Measurements from ENCODE around the gene MINK1.

Gene MINK1

DNA sequence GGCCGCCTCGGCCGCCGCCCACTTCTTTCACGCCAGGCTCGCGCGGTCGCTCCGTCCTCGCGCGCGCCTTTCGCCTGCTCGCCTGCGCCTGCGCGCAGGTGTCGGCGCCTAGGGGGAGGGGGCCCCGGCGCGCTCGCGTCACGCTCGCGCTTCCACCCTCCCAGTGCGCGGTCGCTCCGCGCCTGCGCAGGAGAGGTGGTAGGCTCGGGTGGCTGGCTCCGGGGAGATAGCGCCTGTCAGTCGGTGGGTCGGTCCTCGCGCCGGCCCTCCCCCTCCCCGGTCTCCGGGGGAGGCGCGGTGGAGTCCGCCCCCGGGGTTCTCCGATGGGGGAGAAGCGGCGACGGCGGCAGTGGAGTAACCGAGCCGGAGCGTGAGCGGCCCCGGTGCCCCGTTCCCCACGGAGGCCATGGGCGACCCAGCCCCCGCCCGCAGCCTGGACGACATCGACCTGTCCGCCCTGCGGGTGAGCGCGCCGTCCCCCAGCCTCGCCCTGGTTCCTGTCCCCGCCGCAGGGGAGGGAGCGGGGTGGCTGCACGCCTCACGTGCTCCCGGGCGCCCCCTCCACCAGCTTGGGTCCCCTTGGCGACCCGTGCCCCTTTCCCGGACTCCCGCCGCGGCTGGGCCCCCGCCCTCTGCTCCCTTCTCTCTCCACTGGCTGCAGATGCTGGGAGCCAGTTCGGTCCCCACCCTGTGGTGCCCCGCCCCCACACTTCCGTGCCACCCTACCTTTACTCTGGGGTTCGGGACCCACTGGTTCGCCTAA, at the start of gene MINK1:
Gene MINK1, plus strand, starts transcription at position 163 of the 763 bp plus-strand sequence. Its CDS starts 244 bp downstream, at position 407.
- DNase-seq, result peak; percentile 73

DNA sequence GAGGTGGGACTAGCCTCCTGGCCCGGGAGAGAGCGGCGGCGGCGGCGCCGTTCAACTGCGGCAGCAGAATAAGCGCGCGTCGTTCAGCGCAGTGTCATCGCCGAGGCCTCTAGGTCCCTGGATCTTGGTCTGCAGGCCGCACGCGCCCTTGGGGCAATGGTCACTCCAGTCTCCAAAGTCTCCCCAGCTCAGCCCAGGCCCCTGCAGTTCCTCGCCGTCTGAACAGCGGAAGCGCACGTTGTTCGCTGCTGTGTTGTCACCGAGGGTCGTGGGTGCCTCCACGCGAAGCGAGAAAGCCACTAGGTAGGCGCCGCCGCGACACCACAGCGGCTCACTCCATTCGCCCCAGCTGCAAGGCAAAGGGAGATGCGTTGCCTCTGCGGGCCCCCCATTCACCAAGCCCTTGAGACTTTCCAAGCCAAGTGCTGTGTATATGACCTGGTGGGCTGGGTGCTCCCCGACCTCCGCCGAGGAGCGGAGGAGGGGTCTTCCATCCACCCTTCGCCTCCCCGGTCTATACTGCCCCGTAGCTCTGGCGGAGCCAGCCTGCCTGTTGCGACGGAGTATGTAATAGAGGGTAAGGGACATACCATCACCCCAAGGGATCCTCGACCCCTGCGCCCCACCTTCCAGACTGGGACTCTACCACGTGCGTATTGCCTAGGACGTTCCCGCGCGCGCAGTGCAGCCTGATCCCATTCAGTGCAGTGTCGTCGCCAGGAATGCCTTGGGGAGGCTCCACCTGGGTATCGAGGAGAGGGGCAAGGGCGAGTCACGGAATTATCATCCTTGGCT, 47.6 kb upstream of the MINK1 start:
- no peak for DNase-seq

DNA sequence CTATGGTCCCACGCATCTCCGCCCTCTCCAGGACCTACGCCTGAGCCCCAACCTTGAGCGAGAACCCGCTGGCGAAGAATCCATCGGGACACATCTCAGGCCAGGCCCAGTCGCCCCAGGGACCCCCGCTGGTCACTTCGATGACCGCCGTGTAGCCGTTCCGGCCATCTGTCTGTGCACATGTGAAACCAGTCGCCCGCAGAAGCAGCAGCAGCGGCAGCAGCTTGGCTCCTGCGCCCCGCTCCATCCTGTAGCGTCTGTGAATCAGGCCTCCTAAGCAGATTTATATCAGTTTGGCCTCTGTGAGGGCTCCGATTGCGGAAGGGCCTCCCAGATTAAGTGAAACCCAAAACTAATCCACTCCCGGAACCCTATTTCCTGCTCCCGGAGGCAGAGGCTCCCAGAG, 47.0 kb upstream of the MINK1 start, which contains the start of gene VMO1:
Gene VMO1, minus strand, starts transcription at position 259 of the 406 bp plus-strand sequence. Its CDS starts 12 bp downstream, at position 247.
- DNase-seq, result no peak

DNA sequence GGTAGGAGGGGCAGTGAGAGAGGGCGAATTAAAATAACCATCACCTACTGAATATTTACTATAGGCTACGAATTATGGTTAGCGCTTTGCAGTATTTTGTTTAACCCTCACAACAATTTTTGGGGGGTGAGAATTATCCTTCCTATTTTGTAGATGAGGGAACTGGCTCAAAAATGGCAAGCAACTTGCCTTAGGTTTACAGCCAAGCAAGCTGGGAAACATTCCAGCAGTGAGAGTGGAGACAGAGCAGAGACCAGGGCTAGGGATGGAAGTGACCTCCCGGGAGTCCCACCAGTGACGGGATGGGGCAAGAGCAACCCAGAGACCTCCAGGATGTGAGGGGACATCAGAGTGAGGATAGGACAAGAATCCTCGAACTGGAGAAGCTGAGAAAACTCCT, 46.6 kb upstream of the MINK1 start:
- no peak for DNase-seq

DNA sequence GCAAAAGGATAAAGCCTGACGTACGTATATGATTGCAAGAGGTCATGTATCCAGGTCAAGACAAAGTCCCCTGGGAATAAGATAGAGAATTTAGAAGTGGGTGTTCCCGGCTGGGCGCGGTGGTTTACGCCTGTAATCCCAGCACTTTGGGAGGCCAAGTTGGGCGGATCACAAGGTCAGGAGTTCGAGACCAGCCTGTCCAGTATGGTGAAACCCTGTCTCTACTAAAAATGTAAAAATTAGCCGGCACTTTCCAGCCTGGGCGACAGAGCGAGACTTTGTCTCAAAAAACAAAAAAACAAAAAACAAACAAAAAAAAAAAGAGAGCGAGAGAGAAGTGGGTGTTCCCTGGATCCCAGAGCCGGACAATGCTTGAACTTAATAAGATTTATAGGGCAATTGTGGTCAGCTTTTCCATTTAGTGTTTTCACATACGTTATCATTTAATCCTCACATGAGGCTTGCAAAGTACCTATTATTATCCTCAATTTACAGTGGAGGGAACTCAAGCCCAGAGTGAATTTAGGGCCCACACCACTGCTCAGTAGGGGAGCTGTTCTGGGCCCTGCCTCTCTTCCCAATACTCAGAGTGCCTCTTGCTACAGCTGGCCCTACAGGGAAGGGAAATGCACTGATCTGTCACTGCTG, 44.9 kb upstream of the MINK1 start:
- no peak for DNase-seq

DNA sequence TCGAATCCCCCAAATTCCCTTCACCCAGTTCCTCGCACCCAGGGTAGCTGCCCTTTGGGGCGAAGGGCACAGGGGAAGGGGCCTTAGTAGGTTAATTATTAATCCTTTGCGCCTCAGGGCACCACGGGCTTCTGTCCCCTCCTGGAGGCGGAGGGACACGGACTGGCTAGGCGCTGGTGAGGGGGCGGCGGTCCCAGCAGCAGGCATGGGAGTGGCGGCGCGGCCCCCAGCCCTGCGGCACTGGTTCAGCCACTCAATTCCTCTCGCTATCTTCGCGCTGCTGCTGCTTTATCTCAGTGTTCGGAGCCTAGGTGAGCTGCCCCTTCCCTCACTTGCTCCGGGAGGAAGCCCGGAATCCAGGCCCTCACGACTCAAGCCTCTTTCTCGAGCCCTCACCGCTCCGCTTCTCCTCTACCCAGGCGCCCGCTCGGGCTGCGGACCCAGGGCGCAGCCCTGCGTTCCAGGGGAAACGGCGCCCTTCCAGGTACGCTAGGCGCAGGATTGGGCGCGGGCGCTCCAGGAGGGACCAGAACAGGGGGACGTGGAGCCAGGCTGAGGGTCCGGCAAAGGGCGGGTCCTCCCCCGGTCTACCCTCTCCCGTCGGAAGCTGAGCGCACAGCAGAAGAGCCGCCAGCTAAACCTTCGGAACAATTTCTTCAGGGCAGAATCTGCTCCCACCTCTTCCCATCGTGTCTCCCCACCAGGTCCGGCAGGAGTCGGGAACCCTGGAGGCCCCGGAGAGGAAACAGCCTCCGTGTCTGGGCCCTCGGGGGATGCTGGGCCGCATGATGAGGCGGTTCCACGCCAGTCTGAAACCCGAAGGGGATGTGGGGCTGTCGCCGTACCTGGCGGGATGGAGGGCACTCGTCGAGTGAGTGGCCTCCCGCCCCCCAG, 44.1 kb upstream of the MINK1 start, which contains the start of gene GLTPD2:
Gene GLTPD2, plus strand, starts transcription at position 158 of the 894 bp plus-strand sequence. Its CDS starts 48 bp downstream, at position 206.
- no peak for DNase-seq

DNA sequence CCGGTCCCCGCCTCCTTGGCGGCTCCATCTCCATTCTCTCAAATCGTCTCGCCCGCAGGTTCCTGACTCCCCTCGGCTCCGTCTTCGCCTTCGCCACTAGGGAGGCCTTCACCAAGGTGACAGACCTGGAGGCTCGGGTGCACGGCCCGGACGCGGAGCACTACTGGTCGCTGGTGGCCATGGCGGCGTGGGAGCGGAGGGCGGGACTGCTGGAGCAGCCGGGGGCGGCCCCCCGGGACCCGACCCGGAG, 43.5 kb upstream of the MINK1 start:
- DNase-seq, result no peak

DNA sequence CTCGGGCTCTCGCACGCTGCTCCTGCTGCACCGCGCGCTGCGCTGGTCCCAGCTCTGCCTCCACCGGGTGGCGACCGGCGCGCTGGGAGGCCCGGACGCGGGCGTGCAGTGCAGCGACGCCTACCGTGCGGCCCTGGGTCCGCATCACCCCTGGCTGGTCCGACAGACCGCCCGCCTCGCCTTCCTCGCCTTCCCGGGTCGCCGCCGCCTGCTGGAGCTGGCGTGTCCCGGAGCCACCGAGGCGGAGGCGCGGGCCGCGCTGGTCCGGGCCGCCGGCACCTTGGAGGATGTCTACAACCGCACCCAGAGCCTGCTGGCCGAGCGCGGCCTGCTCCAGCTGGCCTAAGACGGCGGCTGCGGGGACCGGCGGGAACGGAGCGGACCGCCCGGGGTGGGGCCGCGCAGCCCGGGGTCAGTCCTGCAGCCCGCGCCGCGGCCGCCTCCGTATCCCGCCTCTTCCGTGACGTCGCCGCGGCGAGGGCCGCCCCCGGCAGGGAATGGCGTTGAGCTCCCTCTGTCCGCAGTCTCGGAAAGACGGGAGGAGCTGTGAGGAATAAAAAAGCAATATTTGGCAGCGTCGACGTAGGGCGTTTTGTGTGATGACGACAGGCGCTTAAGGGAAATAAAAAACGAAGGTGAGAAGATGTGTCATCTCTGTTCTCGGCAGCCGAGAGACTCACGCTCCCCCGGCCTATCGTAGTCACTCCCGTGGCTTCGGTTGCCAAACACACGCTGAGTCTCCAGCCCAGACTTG, 43.0 kb upstream of the MINK1 start:
- DNase-seq, result peak; percentile 70

DNA sequence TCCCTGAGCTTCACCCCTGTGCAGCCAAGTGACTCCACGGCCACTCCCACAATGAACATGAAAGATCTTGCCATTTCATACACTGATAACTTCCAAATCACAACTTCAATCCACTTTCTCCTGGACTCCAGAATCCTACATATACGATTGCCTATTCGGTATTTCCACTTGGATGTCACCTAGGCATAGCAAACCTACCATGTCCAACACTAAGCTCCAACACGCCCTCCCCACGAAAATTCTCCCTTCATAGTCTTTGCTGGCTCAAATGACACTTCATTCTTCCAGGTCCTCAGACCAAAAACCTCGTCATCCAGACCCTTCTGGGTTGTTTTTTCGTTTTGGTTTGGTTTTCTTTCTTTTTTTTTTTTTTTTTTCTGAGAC, 42.4 kb upstream of the MINK1 start:
- DNase-seq, result no peak

DNA sequence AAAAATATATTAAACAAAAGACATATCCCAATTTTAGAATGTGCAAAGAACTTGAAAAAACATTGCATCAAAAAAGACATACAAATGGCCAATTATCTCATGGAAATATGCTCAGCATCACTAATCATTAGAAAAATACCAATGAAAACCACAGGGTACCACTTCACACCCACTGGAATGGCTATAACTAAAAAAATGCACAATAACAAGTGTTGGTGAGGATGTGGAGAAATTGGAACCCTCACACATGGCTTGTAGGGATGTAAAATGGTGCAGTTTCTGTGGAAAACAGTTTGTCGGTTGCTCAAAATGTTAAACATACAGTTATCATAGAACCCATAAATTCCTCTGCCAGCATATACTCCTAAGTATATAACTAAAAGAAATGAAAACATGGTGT, 38.0 kb upstream of the MINK1 start:
- no peak for DNase-seq

DNA sequence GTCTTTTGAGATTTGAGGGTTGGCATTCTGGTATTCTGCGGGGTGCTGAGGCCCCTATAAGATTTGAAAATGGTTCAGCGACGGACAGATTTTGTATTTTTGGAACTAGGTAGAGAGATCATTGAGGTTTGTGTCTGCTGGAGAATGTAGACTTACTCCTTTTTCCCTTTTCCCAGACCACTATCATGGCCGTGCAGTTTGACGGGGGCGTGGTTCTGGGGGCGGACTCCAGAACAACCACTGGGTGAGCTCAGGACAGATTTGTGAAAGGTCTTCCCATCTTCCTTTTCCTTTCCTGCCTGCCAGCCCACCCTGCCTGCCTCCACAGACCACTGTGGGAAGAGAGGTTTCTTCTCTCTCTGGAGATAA, 36.6 kb upstream of the MINK1 start:
- no peak for DNase-seq

DNA sequence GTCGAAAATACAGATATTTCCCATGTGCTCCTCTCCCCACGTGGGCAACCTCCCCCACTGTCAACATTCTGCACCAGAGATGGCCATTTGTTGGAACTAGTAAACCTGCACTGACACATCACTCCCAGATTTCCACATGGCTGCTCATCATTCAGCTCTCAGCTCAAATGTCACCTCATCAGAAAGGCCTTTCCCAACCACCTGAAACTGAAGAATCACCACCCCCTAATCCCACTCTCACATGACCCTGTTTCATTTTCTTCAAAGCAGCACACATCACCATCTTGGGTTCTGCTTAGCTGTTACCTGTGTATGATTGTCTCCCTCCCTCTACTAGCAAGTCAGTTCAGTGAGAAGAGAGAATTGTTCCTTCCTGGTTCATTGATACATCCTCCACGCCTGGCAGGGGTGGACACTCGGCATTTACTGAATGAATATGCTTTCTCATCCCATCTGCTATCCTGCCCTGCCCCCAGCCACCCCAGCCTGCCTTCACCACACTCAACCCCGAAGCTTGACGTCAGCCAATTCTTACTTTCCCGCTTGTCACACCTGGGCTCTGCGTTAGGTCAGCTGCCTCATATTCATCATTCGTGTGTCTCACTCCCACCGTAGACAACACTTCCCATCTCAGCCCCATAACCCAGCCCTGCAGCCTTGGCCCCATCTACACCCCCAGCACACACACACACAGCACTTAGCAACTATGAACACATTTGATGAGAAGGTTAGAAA, 32.5 kb upstream of the MINK1 start:
- DNase-seq, result no peak

DNA sequence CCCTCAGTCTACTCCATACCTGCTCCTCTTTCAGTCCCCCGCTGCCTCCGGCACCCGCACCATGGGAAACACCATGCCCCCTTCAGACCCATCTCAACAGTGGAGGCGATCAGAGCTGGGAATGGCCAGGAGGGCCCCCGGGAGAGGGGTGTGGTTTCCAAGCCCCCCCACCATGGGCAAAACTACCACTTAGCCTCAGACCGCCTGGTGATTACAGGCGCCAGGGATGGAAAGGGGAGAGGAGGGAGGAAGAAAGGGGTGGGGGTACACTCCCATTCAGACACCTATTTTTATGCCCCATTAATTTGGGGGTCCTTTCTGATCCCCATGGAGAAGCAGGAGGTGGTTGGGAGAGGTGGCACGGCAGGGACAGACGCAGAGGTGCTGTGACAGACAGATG, 30.9 kb upstream of the MINK1 start, which contains the start of gene C17orf114:
Gene C17orf114, minus strand, starts transcription at position 101 of the 400 bp plus-strand sequence.
- DNase-seq, result no peak

DNA sequence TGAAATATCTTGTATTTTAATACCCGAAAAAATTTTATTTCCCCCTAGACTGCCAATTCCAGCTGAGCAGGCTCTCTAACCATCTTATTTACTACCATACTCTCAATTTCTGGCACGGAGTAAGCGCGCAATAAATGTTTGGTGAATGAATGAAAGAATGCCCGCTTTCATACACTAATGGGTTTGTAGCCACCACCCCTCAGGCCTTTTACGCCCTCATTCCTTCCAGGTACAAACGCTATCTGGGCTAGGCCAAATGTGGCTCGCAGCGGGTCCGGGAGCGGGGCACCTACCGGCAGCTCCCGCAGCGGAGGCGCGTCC, 26.7 kb upstream of the MINK1 start:
- DNase-seq, result no peak

DNA sequence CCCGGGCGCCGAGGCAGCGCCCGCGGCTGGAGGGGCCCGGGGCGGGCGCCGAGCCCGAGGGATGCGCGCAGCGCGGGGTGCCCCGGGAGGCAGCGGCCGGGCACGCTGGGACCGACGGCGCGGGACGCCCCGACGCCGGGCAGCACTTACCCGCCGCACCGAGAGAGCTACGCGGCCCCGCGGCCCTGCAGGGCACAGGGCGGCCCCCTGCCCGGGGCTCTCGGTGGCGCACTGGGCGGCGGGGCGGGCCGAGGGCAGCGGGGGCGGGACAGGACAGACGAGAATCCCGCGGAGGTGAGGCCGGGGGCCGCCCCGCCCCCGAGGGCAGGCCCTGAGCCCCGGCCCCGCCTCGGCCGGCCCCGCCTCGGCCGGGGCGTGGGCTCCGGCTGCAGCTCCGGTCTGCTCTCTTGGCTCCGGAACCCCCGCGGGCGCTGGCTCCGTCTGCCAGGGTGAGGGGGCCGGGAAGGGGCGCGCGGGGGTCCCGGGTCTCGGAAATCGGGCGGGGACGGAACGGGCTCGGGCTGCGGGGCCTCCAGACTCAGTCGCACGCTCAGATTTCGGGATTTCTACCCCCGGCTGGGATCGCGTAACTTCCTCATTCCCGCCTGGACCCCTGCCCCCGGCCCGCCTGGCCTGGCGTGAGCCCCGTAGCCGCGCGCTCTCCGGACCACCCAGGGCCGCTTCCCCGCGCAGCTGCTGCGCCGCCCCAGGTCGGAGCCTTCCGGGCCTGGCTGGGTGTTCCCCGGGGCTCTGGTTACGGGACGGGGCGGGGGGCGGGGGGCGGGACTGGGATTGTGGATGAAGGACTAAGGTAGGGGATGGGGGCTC, 26.1 kb upstream of the MINK1 start, which contains the start of gene PLD2:
Gene PLD2, plus strand, starts transcription at position 376 of the 828 bp plus-strand sequence. CDS start 621 bp downstream, outside the sequence.
- peak; percentile 63 for DNase-seq

DNA sequence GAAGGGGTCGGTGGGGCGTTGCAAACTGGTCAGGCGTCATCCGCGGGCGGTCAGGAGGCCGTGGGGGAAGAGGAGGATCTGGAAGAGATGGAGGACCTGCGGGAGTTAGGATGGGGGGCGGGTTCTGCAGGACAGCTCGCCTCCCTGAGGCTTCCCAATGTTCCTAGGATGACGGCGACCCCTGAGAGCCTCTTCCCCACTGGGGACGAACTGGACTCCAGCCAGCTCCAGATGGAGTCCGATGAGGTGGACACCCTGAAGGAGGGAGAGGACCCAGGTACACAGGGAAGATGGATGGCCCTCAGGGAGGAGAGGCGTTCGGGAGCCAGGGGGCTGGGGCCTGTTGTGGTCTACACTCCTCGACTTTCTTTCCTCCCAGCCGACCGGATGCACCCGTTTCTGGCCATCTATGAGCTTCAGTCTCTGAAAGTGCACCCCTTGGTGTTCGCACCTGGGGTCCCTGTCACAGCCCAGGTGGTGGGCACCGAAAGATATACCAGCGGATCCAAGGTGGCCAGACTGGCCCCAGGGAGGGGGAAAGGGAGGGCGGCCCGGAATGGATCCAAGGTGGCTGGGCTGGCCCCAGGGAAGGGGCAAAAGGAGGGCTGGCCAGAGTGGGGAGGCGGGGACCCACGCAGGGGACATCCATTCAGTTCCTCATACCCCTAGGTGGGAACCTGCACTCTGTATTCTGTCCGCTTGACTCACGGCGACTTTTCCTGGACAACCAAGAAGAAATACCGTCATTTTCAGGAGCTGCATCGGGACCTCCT, 25.3 kb upstream of the MINK1 start:
- no peak for DNase-seq

DNA sequence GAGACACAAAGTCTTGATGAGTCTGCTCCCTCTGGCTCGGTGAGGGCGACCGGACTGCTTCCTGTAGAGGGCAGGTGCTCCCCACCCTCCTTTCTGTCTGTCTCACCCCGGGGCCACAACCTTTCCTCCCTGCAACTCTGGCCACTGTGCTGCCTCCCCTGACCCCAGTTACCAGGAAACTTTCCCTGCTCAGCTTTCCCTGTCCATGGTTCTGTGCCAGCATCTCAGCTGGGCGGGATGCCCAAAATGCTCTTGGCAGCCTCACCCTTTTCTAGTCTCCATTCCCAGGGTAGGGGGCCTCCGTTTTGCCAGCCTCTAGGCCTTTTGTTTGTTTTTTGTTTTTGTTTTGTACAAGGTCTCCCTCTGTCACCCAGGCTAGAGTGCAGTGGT, 24.8 kb upstream of the MINK1 start:
- DNase-seq, result peak; percentile 72

DNA sequence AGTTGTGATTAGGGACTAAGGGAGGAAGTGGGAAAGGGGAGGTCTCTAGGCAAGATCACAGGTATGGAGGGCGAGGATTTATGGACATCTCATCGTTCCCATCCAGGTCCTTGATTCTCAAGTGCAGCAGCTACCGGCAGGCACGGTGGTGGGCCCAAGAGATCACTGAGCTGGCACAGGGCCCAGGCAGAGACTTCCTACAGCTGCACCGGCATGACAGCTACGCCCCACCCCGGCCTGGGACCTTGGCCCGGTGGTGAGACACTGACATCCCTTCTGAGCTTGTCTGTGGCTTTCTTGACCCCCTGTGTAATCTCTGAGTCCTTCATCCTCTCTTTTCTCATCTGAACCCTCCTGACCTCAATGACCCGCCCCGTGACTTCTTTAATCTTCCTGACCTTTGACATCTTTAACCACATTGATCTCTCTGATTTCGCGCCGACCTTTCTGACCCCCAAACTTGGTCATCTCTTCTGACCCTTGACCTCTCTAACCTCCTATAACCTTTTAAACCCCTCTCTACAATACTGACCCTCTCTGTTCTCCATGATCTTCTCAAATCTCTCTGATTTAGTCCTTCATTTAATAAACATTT, 22.3 kb upstream of the MINK1 start:
- DNase-seq, result no peak

DNA sequence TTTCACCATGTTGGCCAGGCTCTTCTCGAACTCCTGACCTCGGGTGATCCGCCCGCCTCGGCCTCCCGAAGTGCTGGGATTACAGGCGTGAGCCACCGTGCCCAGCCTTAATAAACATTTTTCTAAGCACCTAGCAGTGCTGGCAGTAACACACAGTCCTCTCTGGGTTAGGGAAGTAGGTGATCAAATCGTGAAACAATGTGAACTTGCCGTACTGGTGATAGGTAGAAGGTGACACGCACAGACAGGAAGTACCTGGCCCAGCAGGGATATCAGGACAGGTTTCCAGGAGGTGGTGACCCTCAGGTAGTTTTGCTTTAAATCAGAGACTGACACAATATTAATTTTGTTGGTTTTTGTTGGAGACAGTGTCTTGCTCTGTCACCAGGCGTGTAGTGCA, 21.7 kb upstream of the MINK1 start:
- DNase-seq, result no peak
